GM23338 (cell line): ENCODE results near the gene FHOD1. TPM values are rescaled to one million over a fixed set of nuclear protein-coding genes. Genes with fewer than 3 reads are reported as not detected.

Experiments used
- ATAC-seq: fragments of 200-7000 bp; cut with Tn5 transposase; 3 replicates; pipeline ENCODE4 v1.9.1; 2020
- DNase-seq: peaks from one replicate; pipeline ENCODE4 v3.0.0-alpha.2; 2015; ENCODE audit warnings: low spot score
- H2AFZ ChIP-seq: fragments of 200-600 bp; sonication (generic); 2 replicates; pipeline ENCODE4 v1.8.0; 2016; ENCODE audit warnings: antibody characterized with exemption, mild to moderate bottlenecking, moderate library complexity
- H3F3A ChIP-seq: fragments of 200-600 bp; sonication (generic); replicated peaks from 2 replicates; pipeline ENCODE4 v1.8.0; 2017; ENCODE audit warnings: antibody characterized with exemption, mixed run types, low read depth
- H3K27ac ChIP-seq: fragments of 200-600 bp; sonication (generic); 2 replicates; pipeline ENCODE4 v1.6.1; 2016; ENCODE audit warnings: low read depth
- H3K27me3 ChIP-seq: fragments of 200-600 bp; sonication (generic); 2 replicates; pipeline ENCODE4 v1.8.0; 2016; ENCODE audit warnings: mild to moderate bottlenecking, mixed run types, moderate library complexity; ENCODE audit not compliant: insufficient read depth
- H3K36me3 ChIP-seq: fragments of 200-600 bp; sonication (generic); 2 replicates; pipeline ENCODE4 v1.8.0; 2016; ENCODE audit warnings: mild to moderate bottlenecking; ENCODE audit not compliant: insufficient read depth
- H3K4me1 ChIP-seq: fragments of 200-600 bp; sonication (generic); 2 replicates; pipeline ENCODE4 v1.8.0; 2016; ENCODE audit warnings: mild to moderate bottlenecking, moderate library complexity; ENCODE audit not compliant: insufficient read depth
- H3K4me2 ChIP-seq: fragments of 200-600 bp; sonication (generic); 2 replicates; pipeline ENCODE4 v1.7.1; 2017; ENCODE audit warnings: mixed run types
- H3K4me3 ChIP-seq: fragments of 200-600 bp; sonication (generic); 2 replicates; pipeline ENCODE4 v1.6.1; 2016; ENCODE audit warnings: mixed run types
- H3K79me2 ChIP-seq: fragments of 200-600 bp; sonication (generic); replicated peaks from 2 replicates; pipeline ENCODE4 v1.8.0; 2017; ENCODE audit warnings: mild to moderate bottlenecking; ENCODE audit not compliant: insufficient read depth
- H3K9me2 ChIP-seq: fragments of 200-600 bp; sonication (generic); 2 replicates; pipeline ENCODE4 v1.8.0; 2017; ENCODE audit not compliant: insufficient read depth
- H4K20me1 ChIP-seq: fragments of 200-600 bp; sonication (generic); replicated peaks from 2 replicates; pipeline ENCODE4 v1.8.0; 2017; ENCODE audit warnings: mild to moderate bottlenecking; ENCODE audit not compliant: insufficient read depth
- H3K27ac Mint-ChIP-seq: 2 replicates; pipeline ENCODE4 v1.8.0; 2020; ENCODE audit warnings: inconsistent platforms, mild to moderate bottlenecking, moderate library complexity, mixed read lengths
- H3K27me3 Mint-ChIP-seq: 3 replicates; pipeline ENCODE4 v1.8.0; 2022; ENCODE audit warnings: low read depth, mild to moderate bottlenecking, moderate library complexity, mixed read lengths, inconsistent platforms; ENCODE audit not compliant: insufficient read depth, poor library complexity
- H3K36me3 Mint-ChIP-seq: 3 replicates; pipeline ENCODE4 v1.8.0; 2021; ENCODE audit warnings: low read depth, mild to moderate bottlenecking, inconsistent platforms, moderate library complexity, mixed read lengths
- H3K4me1 Mint-ChIP-seq: 3 replicates; pipeline ENCODE4 v1.8.0; 2020; ENCODE audit warnings: mild to moderate bottlenecking, inconsistent platforms, mixed read lengths
- H3K4me3 Mint-ChIP-seq: 3 replicates; pipeline ENCODE4 v1.8.0; 2021; ENCODE audit warnings: moderate library complexity, mild to moderate bottlenecking, inconsistent platforms, mixed read lengths
- H3K9me3 Mint-ChIP-seq: 3 replicates; pipeline ENCODE4 v1.8.0; 2020; ENCODE audit warnings: moderate library complexity, mild to moderate bottlenecking, inconsistent platforms, mixed read lengths
- CTCF ChIP-seq, 2 experiments: fragments of 200-600 bp in 1 of 2; sonication (generic) in 1 of 2; conservative IDR thresholded peaks; 2 replicates each; pipeline versions ENCODE4 v1.5.1 to v1.6.1; 2016 to 2017; ENCODE audit warnings: antibody characterized with exemption in 2 of 2, low read depth in 2 of 2, mild to moderate bottlenecking in 2 of 2, moderate library complexity in 1 of 2
- POLR2AphosphoS5 ChIP-seq: IDR thresholded peaks from 2 replicates; pipeline ENCODE4 v1.6.1; 2016; ENCODE audit warnings: antibody characterized with exemption, low read depth
- REST ChIP-seq: IDR thresholded peaks from one replicate; pipeline ENCODE4 v1.6.1; 2018; ENCODE audit warnings: antibody characterized with exemption; ENCODE audit not compliant: unreplicated experiment
- ZNF331 ChIP-seq: fragments of 250-450 bp; sonication (Bioruptor Pico); IDR thresholded peaks from 2 replicates; pipeline ENCODE4 v1.5.0; 2020; ENCODE audit warnings: low read depth, mild to moderate bottlenecking, moderate library complexity
- polyA plus RNA-seq: library from polyadenylated mRNA; unstranded; fragments of >200 nt; fragmentation: Nextera tagmentation; extraction: Ambion mirVana; gene quantifications from 2 replicates; pipeline ENCODE4 v1.2.1, GENCODE V29; 2016
- total RNA-seq: library from RNA; depleted of rRNA; stranded (reverse); fragments of >200 nt; shearing (Covaris generic); gene quantifications from 2 replicates; pipeline ENCODE4 v1.2.3, GENCODE V29; 2014
- TF ChIP-seq, protein P1 (sequence below): fragments of 250-450 bp; sonication (Bioruptor Pico); IDR thresholded peaks from 2 replicates; pipeline ENCODE4 v1.5.0; 2020; ENCODE audit warnings: mild to moderate bottlenecking, moderate library complexity

Gene FHOD1
- total and polyA plus RNA-seq, 2 experiments from 2014 or later: 26.2 to 52.7 TPM

- TF ChIP-seq, protein P1, sequence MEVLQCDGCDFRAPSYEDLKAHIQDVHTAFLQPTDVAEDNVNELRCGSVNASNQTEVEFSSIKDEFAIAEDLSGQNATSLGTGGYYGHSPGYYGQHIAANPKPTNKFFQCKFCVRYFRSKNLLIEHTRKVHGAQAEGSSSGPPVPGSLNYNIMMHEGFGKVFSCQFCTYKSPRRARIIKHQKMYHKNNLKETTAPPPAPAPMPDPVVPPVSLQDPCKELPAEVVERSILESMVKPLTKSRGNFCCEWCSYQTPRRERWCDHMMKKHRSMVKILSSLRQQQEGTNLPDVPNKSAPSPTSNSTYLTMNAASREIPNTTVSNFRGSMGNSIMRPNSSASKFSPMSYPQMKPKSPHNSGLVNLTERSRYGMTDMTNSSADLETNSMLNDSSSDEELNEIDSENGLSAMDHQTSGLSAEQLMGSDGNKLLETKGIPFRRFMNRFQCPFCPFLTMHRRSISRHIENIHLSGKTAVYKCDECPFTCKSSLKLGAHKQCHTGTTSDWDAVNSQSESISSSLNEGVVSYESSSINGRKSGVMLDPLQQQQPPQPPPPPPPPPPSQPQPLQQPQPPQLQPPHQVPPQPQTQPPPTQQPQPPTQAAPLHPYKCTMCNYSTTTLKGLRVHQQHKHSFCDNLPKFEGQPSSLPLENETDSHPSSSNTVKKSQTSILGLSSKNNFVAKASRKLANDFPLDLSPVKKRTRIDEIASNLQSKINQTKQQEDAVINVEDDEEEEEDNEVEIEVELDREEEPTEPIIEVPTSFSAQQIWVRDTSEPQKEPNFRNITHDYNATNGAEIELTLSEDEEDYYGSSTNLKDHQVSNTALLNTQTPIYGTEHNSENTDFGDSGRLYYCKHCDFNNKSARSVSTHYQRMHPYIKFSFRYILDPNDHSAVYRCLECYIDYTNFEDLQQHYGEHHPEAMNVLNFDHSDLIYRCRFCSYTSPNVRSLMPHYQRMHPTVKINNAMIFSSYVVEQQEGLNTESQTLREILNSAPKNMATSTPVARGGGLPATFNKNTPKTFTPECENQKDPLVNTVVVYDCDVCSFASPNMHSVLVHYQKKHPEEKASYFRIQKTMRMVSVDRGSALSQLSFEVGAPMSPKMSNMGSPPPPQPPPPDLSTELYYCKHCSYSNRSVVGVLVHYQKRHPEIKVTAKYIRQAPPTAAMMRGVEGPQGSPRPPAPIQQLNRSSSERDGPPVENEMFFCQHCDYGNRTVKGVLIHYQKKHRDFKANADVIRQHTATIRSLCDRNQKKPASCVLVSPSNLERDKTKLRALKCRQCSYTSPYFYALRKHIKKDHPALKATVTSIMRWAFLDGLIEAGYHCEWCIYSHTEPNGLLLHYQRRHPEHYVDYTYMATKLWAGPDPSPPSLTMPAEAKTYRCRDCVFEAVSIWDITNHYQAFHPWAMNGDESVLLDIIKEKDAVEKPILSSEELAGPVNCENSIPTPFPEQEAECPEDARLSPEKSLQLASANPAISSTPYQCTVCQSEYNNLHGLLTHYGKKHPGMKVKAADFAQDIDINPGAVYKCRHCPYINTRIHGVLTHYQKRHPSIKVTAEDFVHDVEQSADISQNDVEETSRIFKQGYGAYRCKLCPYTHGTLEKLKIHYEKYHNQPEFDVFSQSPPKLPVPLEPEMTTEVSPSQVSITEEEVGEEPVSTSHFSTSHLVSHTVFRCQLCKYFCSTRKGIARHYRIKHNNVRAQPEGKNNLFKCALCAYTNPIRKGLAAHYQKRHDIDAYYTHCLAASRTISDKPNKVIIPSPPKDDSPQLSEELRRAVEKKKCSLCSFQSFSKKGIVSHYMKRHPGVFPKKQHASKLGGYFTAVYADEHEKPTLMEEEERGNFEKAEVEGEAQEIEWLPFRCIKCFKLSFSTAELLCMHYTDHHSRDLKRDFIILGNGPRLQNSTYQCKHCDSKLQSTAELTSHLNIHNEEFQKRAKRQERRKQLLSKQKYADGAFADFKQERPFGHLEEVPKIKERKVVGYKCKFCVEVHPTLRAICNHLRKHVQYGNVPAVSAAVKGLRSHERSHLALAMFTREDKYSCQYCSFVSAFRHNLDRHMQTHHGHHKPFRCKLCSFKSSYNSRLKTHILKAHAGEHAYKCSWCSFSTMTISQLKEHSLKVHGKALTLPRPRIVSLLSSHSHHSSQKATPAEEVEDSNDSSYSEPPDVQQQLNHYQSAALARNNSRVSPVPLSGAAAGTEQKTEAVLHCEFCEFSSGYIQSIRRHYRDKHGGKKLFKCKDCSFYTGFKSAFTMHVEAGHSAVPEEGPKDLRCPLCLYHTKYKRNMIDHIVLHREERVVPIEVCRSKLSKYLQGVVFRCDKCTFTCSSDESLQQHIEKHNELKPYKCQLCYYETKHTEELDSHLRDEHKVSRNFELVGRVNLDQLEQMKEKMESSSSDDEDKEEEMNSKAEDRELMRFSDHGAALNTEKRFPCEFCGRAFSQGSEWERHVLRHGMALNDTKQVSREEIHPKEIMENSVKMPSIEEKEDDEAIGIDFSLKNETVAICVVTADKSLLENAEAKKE: no peak
- TF ChIP-seq REST (no peak), ZNF331 (CRISPR knock-in tag) (no peak)
These were observed 23.3 kb downstream of the FHOD1 start (continued) for GRCh38 chr16:67223992-67224391.

DNA sequence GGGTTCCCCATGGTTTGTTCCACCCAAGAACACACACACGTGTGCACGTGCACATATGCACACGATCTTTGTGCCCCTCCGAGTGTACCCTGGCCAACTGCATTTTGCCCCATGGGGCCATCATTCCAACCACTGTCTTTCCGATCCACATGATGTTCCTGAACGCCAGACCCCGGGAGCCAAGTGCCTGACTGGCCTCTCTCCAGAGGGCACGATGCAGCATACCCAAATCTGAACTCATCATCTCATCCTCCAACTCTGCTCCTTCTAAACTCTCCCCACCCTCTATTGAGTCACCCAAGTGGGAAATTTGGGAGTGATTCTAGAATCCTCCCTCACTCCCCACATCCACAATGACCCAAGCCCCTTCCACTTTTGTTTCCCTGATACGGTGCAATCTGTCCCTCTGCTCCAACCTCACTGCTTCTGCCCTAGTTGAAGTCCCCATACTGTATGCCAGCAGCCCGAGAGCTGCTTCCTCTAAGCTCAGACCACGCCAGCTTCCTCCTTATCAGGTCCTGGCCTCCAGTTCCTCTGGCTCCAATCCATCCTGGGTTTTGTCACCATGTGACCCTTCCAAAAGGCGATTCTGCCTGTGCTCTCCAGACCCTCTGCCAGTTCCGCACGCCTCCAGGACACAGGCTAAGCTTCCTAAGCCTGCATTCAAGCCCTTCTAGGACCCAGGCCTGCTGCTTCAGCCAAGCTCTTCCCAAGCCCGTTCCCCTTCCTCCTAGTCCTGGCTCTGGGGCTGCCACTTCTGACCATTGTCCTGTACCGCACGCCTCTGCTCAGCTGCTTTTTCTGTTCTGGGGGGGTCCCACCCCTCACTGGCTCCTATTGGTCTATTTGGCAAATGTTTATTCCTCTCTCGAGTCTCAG, 30.4 kb downstream of the FHOD1 start:
- H3K4me2 ChIP-seq: no peak overlapping the region
- H3K27ac ChIP-seq: no peak overlapping the region
- H3K4me3 ChIP-seq: no peak overlapping the region
- no peaks in the 10 kb centered on the region for H3K36me3 ChIP-seq
- no peaks in the 10 kb centered on the region for H3F3A ChIP-seq
- no peak for DNase-seq
- H2AFZ ChIP-seq: no peak overlapping the region
- H3K79me2 ChIP-seq: no peaks in the 10 kb centered on the region
- H3K27me3 ChIP-seq: no peaks in the 10 kb centered on the region
- Mint-ChIP-seq H3K27me3 (peaks cover 15% of the 10 kb centered on the region), H3K4me1 (peaks cover 2% of the 10 kb centered on the region; the same call in 2 of the 3 replicates), H3K27ac (no peak overlapping the region), H3K36me3 (no peaks in the 10 kb centered on the region), H3K4me3 (no peak overlapping the region; the same call in 2 of the 3 replicates), H3K9me3 (no peaks in the 10 kb centered on the region; the same call in 2 of the 3 replicates)
- H4K20me1 ChIP-seq: no peaks in the 10 kb centered on the region; the same call in 1 of the 2 replicates
- no peaks in the 10 kb centered on the region for H3K4me1 ChIP-seq
- no peak; the same call in 2 of the 3 replicates for ATAC-seq
- no peaks in the 10 kb centered on the region for H3K9me2 ChIP-seq
- TF ChIP-seq POLR2AphosphoS5 (no peak), ZNF331 (CRISPR knock-in tag) (no peak), CTCF (conservative IDR thresholded peaks at IDR 0.05; ENCODE audit: low read depth in 2 of 2) (no peak)
